ENCODE measurements around the gene KSR1. TPM values are rescaled to one million over a fixed set of nuclear protein-coding genes. Genes with fewer than 3 reads are reported as not detected.

Gene KSR1
- total and polyA plus RNA-seq, 2 experiments from 2014 or later = 0.98 to 2.5 TPM

DNA sequence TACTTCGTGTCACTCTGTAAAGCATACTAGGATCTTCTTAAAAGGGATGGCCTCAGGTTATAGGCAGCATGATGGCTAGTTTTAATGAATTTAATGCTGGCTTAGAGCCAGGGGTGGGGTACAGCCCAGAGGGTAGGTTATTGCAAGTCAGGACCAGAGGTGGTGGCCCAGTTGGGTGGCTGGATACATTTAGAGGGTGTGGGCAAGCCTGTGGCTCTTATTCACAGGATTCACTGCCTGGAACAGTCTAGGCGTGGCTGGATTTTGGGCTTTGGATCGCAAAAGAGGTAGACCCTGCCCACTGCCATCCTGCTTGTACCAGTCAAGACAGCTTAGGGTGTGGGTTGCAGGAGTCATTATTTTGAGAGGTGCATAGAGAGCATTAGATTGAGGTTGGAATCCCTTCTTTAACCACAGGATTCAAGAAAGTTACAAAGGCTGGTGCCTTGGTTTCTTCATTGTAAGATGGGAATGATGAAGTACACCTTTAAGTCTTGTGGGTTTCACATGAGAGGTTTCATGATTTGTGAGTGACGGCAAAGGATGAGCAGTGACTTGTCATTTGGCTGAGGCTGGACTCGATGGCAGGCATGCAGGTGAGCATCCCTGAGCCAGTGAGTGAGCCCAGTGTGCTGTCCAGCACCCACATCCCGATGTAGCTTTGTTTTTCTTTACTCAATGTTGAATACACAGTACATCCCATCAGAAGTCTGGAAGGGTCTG lies 85.2 kb downstream of the KSR1 start:
- Histone ChIP-seq H3K4me3 (no peak overlapping the region), H3K27ac (no peak overlapping the region), H4K20me1 (ENCODE audit: insufficient read depth) (no peaks in the 10 kb centered on the region), H3K9ac (peak overlapping the region; percentile 57; the same call in 1 of the 2 replicates), H3K9me3 (ENCODE audit: low read depth) (no peaks in the 10 kb centered on the region), H3K4me1 (ENCODE audit: insufficient read depth) (peaks cover 15% of the 10 kb centered on the region), H3K27me3 (replicated peaks; ENCODE audit: insufficient read depth) (no peaks in the 10 kb centered on the region), H2AFZ (no peak overlapping the region), H3F3A (ENCODE audit: insufficient read depth) (peaks cover 17% of the 10 kb centered on the region), H3K36me3 (ENCODE audit: low read depth) (no peaks in the 10 kb centered on the region), H3K4me2 (ENCODE audit: unreplicated experiment) (no peak overlapping the region), H3K9me2 (ENCODE audit: insufficient read depth) (no peaks in the 10 kb centered on the region), H3K79me2 (ENCODE audit: insufficient read depth) (no peaks in the 10 kb centered on the region)
- in situ Hi-C loops (cut with MboI) = loop anchor here (25.0 kb wide), 1 partner anchor 96 kb away; the partner anchor contains the start of gene LGALS9
- 97 to 100% methylated on average over 6 of the region's 6 CpGs for WGBS, 2 experiments (ENCODE audit: low coverage in 1 of 2, low lambda C conversion rate in 2 of 2, missing lambda C conversion rate in 2 of 2)
- DNase-seq = no peak
- TF ChIP-seq EZH2phosphoT487 (IDR thresholded peaks at IDR 0.05; ENCODE audit: insufficient read depth, low read depth) = no peak

DNA sequence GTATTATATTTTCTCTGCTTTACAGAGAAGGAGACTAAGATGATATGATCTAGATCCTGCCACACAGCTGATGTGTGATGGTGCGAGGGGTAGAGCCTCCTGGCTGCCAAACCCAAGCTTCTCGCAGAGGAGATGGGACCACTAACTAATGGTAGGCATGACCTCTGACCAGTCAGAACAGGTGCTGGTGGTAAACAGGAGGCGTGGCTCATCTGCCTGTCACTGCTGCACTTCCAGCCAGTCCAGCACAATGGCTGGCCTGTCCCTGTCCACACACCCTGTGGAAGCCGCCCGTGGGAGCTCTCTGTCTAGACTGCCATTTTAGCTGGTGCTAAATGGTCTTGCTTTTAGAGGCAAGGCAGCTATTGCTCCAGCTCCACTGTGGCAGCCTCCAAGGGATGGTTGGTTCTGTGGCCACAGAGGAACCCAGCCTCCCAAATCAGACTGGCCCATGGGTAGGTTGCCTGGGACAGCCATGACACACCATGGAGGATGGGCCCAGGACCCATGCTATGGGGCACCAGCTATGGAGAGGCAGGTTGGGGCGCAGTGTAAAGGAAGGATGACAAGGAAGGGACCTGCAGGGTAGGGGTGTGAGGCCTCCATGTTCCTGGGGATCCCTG lies 86.7 kb downstream of the KSR1 start:
- peaks cover 15% of the 10 kb centered on the region for H3K4me1 ChIP-seq (ENCODE audit: insufficient read depth)
- 92 to 94% methylated on average over 6 of the region's 6 CpGs for WGBS, 2 experiments (ENCODE audit: low coverage in 1 of 2, low lambda C conversion rate in 2 of 2, missing lambda C conversion rate in 2 of 2)
- H3K9me2 ChIP-seq (ENCODE audit: insufficient read depth) = no peaks in the 10 kb centered on the region
- H4K20me1 ChIP-seq (ENCODE audit: insufficient read depth) = no peaks in the 10 kb centered on the region
- H3K27ac ChIP-seq = no peak overlapping the region
- no peaks in the 10 kb centered on the region for H3K9me3 ChIP-seq (ENCODE audit: low read depth)
- H3K36me3 ChIP-seq (ENCODE audit: low read depth) = no peaks in the 10 kb centered on the region
- H3K4me3 ChIP-seq = no peak overlapping the region
- no peak for DNase-seq
- no peak overlapping the region for H3K9ac ChIP-seq
- no peak overlapping the region for H2AFZ ChIP-seq
- TF ChIP-seq EZH2 (IDR thresholded peaks at IDR 0.05; ENCODE audit: insufficient read depth, poor library complexity, severe bottlenecking) = no peak
- no peak for TF ChIP-seq EZH2phosphoT487 (IDR thresholded peaks at IDR 0.05; ENCODE audit: insufficient read depth, low read depth)
- no peaks in the 10 kb centered on the region for H3K79me2 ChIP-seq (ENCODE audit: insufficient read depth)
- H3K27me3 ChIP-seq (replicated peaks; ENCODE audit: insufficient read depth) = no peaks in the 10 kb centered on the region
- H3K4me2 ChIP-seq (ENCODE audit: unreplicated experiment) = no peak overlapping the region
- peaks cover 14% of the 10 kb centered on the region for H3F3A ChIP-seq (ENCODE audit: insufficient read depth)
- in situ Hi-C loops (cut with MboI) = loop anchor here (25.0 kb wide), 1 partner anchor 94 kb away; the partner anchor contains the start of gene LGALS9

DNA sequence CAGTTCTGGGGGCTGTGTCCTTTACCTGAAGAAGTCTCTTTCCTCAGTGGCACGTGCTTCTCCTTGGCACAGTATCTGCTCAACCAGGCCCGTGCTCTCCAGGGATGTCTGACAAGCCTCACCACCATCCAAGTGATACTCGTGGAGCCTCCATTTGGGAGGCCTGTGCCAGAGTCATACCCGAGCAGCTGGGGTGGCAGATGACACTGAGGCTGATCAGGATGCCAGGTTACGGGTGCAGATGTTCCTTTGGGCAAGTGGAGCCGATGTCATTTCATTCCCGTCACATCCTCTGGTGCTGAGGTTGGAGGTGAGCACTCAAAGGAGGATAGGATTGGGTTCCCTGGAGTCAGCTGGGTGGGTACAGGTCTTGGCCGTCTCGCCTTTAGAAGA lies 87.2 kb downstream of the KSR1 start:
- H3K36me3 ChIP-seq (ENCODE audit: low read depth) = no peaks in the 10 kb centered on the region
- no peak for DNase-seq

DNA sequence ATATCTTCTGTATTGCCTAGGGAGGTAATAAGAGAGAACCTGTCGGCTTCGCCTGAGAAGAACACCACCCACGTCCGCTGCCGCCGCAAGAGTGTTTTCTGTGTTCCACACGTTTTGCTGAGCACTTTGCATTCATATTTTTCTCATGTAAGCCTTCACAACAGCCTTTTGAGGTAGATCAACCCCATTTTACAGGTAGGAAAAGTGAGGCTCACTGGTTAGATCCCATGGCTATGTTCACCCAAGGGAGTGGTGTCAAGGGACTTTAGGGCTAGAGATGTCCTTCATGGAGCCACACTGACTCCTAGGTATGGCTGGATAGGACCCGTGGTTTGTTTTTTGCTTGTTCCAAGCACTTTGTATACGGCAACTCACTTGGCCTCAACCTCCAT lies 87.7 kb downstream of the KSR1 start:
- Histone ChIP-seq H3K4me3 (no peak overlapping the region), H3K9ac (no peak overlapping the region), H3K4me1 (ENCODE audit: insufficient read depth) (peaks cover 15% of the 10 kb centered on the region), H3K27ac (no peak overlapping the region), H3K79me2 (ENCODE audit: insufficient read depth) (no peaks in the 10 kb centered on the region), H3K36me3 (ENCODE audit: low read depth) (no peaks in the 10 kb centered on the region), H3K4me2 (ENCODE audit: unreplicated experiment) (no peak overlapping the region), H2AFZ (no peak overlapping the region), H4K20me1 (ENCODE audit: insufficient read depth) (no peaks in the 10 kb centered on the region), H3K9me2 (ENCODE audit: insufficient read depth) (no peaks in the 10 kb centered on the region), H3F3A (ENCODE audit: insufficient read depth) (peaks cover 14% of the 10 kb centered on the region), H3K9me3 (ENCODE audit: low read depth) (no peaks in the 10 kb centered on the region), H3K27me3 (replicated peaks; ENCODE audit: insufficient read depth) (no peaks in the 10 kb centered on the region)
- 91 to 92% methylated on average over 9 of the region's 9 CpGs for WGBS, 2 experiments (ENCODE audit: low coverage in 1 of 2, low lambda C conversion rate in 2 of 2, missing lambda C conversion rate in 2 of 2)
- DNase-seq = no peak
- no peak for TF ChIP-seq EZH2phosphoT487 (IDR thresholded peaks at IDR 0.05; ENCODE audit: insufficient read depth, low read depth)
- no peak for TF ChIP-seq EZH2 (IDR thresholded peaks at IDR 0.05; ENCODE audit: insufficient read depth, poor library complexity, severe bottlenecking)
- in situ Hi-C loops (cut with MboI) = loop anchor here (25.0 kb wide), 1 partner anchor 93 kb away; the partner anchor contains the start of gene LGALS9

More for the DNA sequence above, 87.2 kb downstream of the KSR1 start:
- H3K27ac ChIP-seq = no peak overlapping the region
- H3K9me3 ChIP-seq (ENCODE audit: low read depth) = no peaks in the 10 kb centered on the region
- H4K20me1 ChIP-seq (ENCODE audit: insufficient read depth) = no peaks in the 10 kb centered on the region
- H2AFZ ChIP-seq = no peak overlapping the region
- in situ Hi-C loops (cut with MboI) = loop anchor here (25.0 kb wide), 1 partner anchor 94 kb away; the partner anchor contains the start of gene LGALS9
- H3K27me3 ChIP-seq (replicated peaks; ENCODE audit: insufficient read depth) = no peaks in the 10 kb centered on the region
- H3K79me2 ChIP-seq (ENCODE audit: insufficient read depth) = no peaks in the 10 kb centered on the region
- H3K4me2 ChIP-seq (ENCODE audit: unreplicated experiment) = no peak overlapping the region
- H3F3A ChIP-seq (ENCODE audit: insufficient read depth) = peaks cover 14% of the 10 kb centered on the region
- no peak overlapping the region for H3K4me3 ChIP-seq
- no peak overlapping the region for H3K9ac ChIP-seq
- TF ChIP-seq EZH2 (IDR thresholded peaks at IDR 0.05; ENCODE audit: insufficient read depth, poor library complexity, severe bottlenecking) = no peak
- no peak for TF ChIP-seq EZH2phosphoT487 (IDR thresholded peaks at IDR 0.05; ENCODE audit: insufficient read depth, low read depth)
- no peaks in the 10 kb centered on the region for H3K9me2 ChIP-seq (ENCODE audit: insufficient read depth)
- WGBS, 2 experiments (ENCODE audit: low coverage in 1 of 2, low lambda C conversion rate in 2 of 2, missing lambda C conversion rate in 2 of 2) = 90% methylated on average over 9 of the region's 9 CpGs
- H3K4me1 ChIP-seq (ENCODE audit: insufficient read depth) = peaks cover 15% of the 10 kb centered on the region

Measured in GM23248 (cell line).